GM19397 (cell line): ENCODE measurements around the gene MTA3.
"Not testable (repeated sequence)": the region's sequence is repeated elsewhere in the genome, so short reads cannot be mapped to it uniquely, and the experiment has no call there.

ENCODE experiments used
- ATAC-seq: cut with Tn5 transposase; IDR thresholded peaks from one replicate; pipeline ENCODE4 v1.9.1; 2021; ENCODE audit warnings: mild to moderate bottlenecking, moderate library complexity; ENCODE audit not compliant: unreplicated experiment

The MTA3 gene

GRCh38 chr2:42606166-42606565 is 37.7 kb downstream of the MTA3 start:
- not testable (repeated sequence) for ATAC-seq

GRCh38 chr2:42607101-42607637 is 38.7 kb downstream of the MTA3 start:
- no peak for ATAC-seq

- ATAC-seq, result no peak
Observed at GRCh38 chr2:42613281-42614064, 45.0 kb downstream of the MTA3 start.

- ATAC-seq, result no peak
Observed at GRCh38 chr2:42614838-42615237, 46.4 kb downstream of the MTA3 start.

- no peak for ATAC-seq
Observed at GRCh38 chr2:42618116-42618515, 49.7 kb downstream of the MTA3 start.

- no peak for ATAC-seq
Observed at GRCh38 chr2:42618972-42619371, 50.5 kb downstream of the MTA3 start.

- ATAC-seq, result not testable (repeated sequence)
Observed at GRCh38 chr2:42621626-42622025, 53.2 kb downstream of the MTA3 start.

- ATAC-seq, result no peak
Observed at GRCh38 chr2:42622943-42623676, 54.7 kb downstream of the MTA3 start.

GRCh38 chr2:42624047-42624446 is 55.6 kb downstream of the MTA3 start:
- no peak for ATAC-seq

- ATAC-seq, result not testable (repeated sequence)
Observed at GRCh38 chr2:42628024-42628423, 59.6 kb downstream of the MTA3 start.

GRCh38 chr2:42636934-42637333 is 68.5 kb downstream of the MTA3 start:
- ATAC-seq, result no peak

GRCh38 chr2:42638080-42638784 is 69.8 kb downstream of the MTA3 start:
- no peak for ATAC-seq

- no peak for ATAC-seq
Observed at GRCh38 chr2:42639340-42640077, 71.1 kb downstream of the MTA3 start.

- no peak for ATAC-seq
Observed at GRCh38 chr2:42640261-42640660, 71.8 kb downstream of the MTA3 start.

- ATAC-seq, result not testable (repeated sequence)
Observed at GRCh38 chr2:42642371-42642770, 73.9 kb downstream of the MTA3 start.

- no peak for ATAC-seq
Observed at GRCh38 chr2:42645551-42645950, 77.1 kb downstream of the MTA3 start.

- no peak for ATAC-seq
Observed at GRCh38 chr2:42648796-42649195, 80.4 kb downstream of the MTA3 start.

- ATAC-seq, result no peak
Observed at GRCh38 chr2:42651057-42651456, 82.6 kb downstream of the MTA3 start.

- ATAC-seq, result no peak
Observed at GRCh38 chr2:42652086-42652485, 83.7 kb downstream of the MTA3 start.

GRCh38 chr2:42653039-42653438 is 84.6 kb downstream of the MTA3 start:
- ATAC-seq, result no peak
